HepG2 (cell line): Measurements from ENCODE around the gene CCDC120. TPM values are rescaled to one million over a fixed set of nuclear protein-coding genes. Genes with fewer than 3 reads are reported as not detected.

Source experiments
- CC2D1A ChIP-seq: sonication (generic); formaldehyde crosslinking; IDR thresholded peaks from 2 replicates; pipeline ENCODE4 v1.8.1; 2023; ENCODE audit warnings: mild to moderate bottlenecking, missing genetic modification reagents
- EED ChIP-seq: sonication (generic); formaldehyde crosslinking; IDR thresholded peaks from 2 replicates; pipeline ENCODE4 v1.5.0; 2020; ENCODE audit warnings: mild to moderate bottlenecking, missing genetic modification reagents
- ELF3 ChIP-seq: IDR thresholded peaks from 2 replicates; pipeline ENCODE4 v1.6.1; 2016; ENCODE audit warnings: missing genetic modification reagents, missing compliant biosample characterization
- HIVEP1 ChIP-seq: sonication (generic); formaldehyde crosslinking; IDR thresholded peaks from 2 replicates; pipeline ENCODE4 v1.4.0; 2020; ENCODE audit warnings: mild to moderate bottlenecking, missing genetic modification reagents
- KDM1A ChIP-seq: IDR thresholded peaks from 2 replicates; pipeline ENCODE4 v1.6.1; 2016; ENCODE audit warnings: missing compliant biosample characterization
- KDM2A ChIP-seq: sonication (generic); formaldehyde crosslinking; IDR thresholded peaks from 2 replicates; pipeline ENCODE4 v1.4.0; 2020; ENCODE audit warnings: low read depth, missing genetic modification reagents, borderline replicate concordance
- KLF13 ChIP-seq: sonication (generic); formaldehyde crosslinking; IDR thresholded peaks from 2 replicates; pipeline ENCODE4 v1.4.0; 2020; ENCODE audit warnings: mild to moderate bottlenecking, missing genetic modification reagents
- NFE2L1 ChIP-seq: sonication (generic); formaldehyde crosslinking; IDR thresholded peaks from 2 replicates; pipeline ENCODE4 v1.4.0; 2020; ENCODE audit warnings: missing genetic modification reagents, mild to moderate bottlenecking, borderline replicate concordance
- PHF8 ChIP-seq: sonication (generic); formaldehyde crosslinking; IDR thresholded peaks from 2 replicates; pipeline ENCODE4 v1.5.0; 2020; ENCODE audit warnings: missing genetic modification reagents
- POGZ ChIP-seq: sonication (generic); formaldehyde crosslinking; IDR thresholded peaks from 2 replicates; pipeline ENCODE4 v1.4.0; 2020; ENCODE audit warnings: mild to moderate bottlenecking, missing genetic modification reagents
- REXO4 ChIP-seq: sonication (generic); formaldehyde crosslinking; IDR thresholded peaks from 2 replicates; pipeline ENCODE4 v1.8.0; 2022; ENCODE audit warnings: missing genetic modification reagents, mild to moderate bottlenecking, borderline replicate concordance
- SALL1 ChIP-seq: sonication (generic); formaldehyde crosslinking; IDR thresholded peaks from 2 replicates; pipeline ENCODE4 v1.8.0; 2022; ENCODE audit warnings: mild to moderate bottlenecking, missing genetic modification reagents
- SIX1 ChIP-seq: sonication (generic); formaldehyde crosslinking; IDR thresholded peaks from 2 replicates; pipeline ENCODE4 v1.4.0; 2020; ENCODE audit warnings: missing genetic modification reagents, borderline replicate concordance
- SIX4 ChIP-seq: sonication (generic); formaldehyde crosslinking; IDR thresholded peaks from 2 replicates; pipeline ENCODE4 v1.4.0; 2020; ENCODE audit warnings: missing genetic modification reagents
- SRY ChIP-seq: sonication (generic); formaldehyde crosslinking; IDR thresholded peaks from 2 replicates; pipeline ENCODE4 v1.8.0; 2022; ENCODE audit warnings: mild to moderate bottlenecking, missing genetic modification reagents
- STAT5B ChIP-seq: sonication (generic); formaldehyde crosslinking; IDR thresholded peaks from 2 replicates; pipeline ENCODE4 v1.4.0; 2020; ENCODE audit warnings: missing genetic modification reagents
- TGIF2 ChIP-seq: IDR thresholded peaks from 2 replicates; pipeline ENCODE4 v1.6.1; 2016; ENCODE audit warnings: control low read depth, missing compliant biosample characterization
- THYN1 ChIP-seq: sonication (generic); formaldehyde crosslinking; IDR thresholded peaks from 2 replicates; pipeline ENCODE4 v1.8.1; 2023; ENCODE audit warnings: low read depth, mild to moderate bottlenecking, moderate library complexity, missing genetic modification reagents, borderline replicate concordance
- ZNF562 ChIP-seq: sonication (generic); formaldehyde crosslinking; IDR thresholded peaks from 2 replicates; pipeline ENCODE4 v1.8.0; 2022; ENCODE audit warnings: missing genetic modification reagents, borderline replicate concordance
- ZNF563 ChIP-seq: sonication (generic); formaldehyde crosslinking; IDR thresholded peaks from 2 replicates; pipeline ENCODE4 v1.8.0; 2022; ENCODE audit warnings: mild to moderate bottlenecking, moderate library complexity, missing genetic modification reagents
- ZNF652 ChIP-seq: IDR thresholded peaks from 2 replicates; pipeline ENCODE4 v1.6.1; 2016; ENCODE audit warnings: low read depth, borderline replicate concordance
- polyA plus RNA-seq, 8 experiments: library from polyadenylated mRNA; depleted of rRNA in 3 of 8; stranded (reverse) in 7 of 8; unstranded in 1 of 8; fragments of >200 nt; fragmentation: Illumina TruSeq in 4 of 8; extraction: Trizol in 4 of 8; gene quantifications; 2 replicates each; pipeline versions ENCODE4 v1.2.1 to v1.2.3, GENCODE V29; 2011 to 2016; ENCODE audit warnings: low read depth in 4 of 8, missing spikeins in 1 of 8, mixed read lengths in 1 of 8; ENCODE audit not compliant: insufficient read depth in 1 of 8
- total RNA-seq, 5 experiments: library from RNA; depleted of rRNA; stranded (reverse); fragments of >200 nt; fragmentation: Illumina TruSeq; extraction: Trizol; gene quantifications; 2 replicates each; pipeline ENCODE4 v1.2.3, GENCODE V29; 2016; ENCODE audit warnings: low read depth in 1 of 5
- TF ChIP-seq, protein P1 (sequence below): sonication (generic); formaldehyde crosslinking; IDR thresholded peaks from 2 replicates; pipeline ENCODE4 v1.5.1; 2020; ENCODE audit warnings: mild to moderate bottlenecking, missing genetic modification reagents, borderline replicate concordance
- TF ChIP-seq, protein P2 (sequence below): sonication (generic); formaldehyde crosslinking; IDR thresholded peaks from 2 replicates; pipeline ENCODE4 v1.4.0; 2020; ENCODE audit warnings: mild to moderate bottlenecking, missing genetic modification reagents
- TF ChIP-seq, protein P3 (sequence below): sonication (generic); formaldehyde crosslinking; IDR thresholded peaks from 2 replicates; pipeline ENCODE4 v1.8.0; 2022; ENCODE audit warnings: mild to moderate bottlenecking, missing genetic modification reagents; ENCODE audit not compliant: insufficient replicate concordance
- TF ChIP-seq, protein P4 (sequence below): sonication (generic); formaldehyde crosslinking; IDR thresholded peaks from 2 replicates; pipeline ENCODE4 v1.4.0; 2020; ENCODE audit warnings: missing genetic modification reagents, low read depth, mild to moderate bottlenecking, borderline replicate concordance

The CCDC120 gene
- total and polyA plus RNA-seq, 2 of the 13 experiments (the other 11 are each of a cell fraction or from before 2014, with no cell fraction given), result 0.89 to 3.2 TPM

DNA sequence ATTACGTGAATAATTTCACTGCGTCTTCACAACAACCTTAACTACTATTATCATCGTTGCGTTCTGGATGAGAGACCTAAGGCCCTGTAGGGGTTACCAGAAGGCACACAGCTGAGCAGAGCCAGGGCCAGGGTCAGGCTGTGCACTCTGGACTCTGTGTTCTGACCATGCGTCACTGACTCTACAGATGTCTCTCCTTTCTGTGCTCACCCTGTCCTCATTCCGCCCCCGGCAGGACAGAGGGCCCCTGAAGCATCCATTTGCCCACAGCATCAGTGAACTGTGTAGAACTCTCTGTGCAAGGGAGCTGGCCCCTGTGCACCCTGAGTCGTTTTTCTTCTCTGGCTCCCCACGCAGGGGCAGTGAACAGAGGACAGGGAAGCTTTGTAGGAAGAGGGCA lies 43.4 kb downstream of the CCDC120 start (continued):
- TF ChIP-seq SIX1 (CRISPR knock-in tag) (no peak), ZNF562 (no peak), ZNF652 (CRISPR knock-in tag) (peak; percentile 41; the same call in 1 of the 2 replicates), SRY (CRISPR knock-in tag) (no peak), THYN1 (CRISPR knock-in tag) (no peak), CC2D1A (CRISPR knock-in tag) (no peak), KDM1A (no peak), HIVEP1 (CRISPR knock-in tag) (no peak), EED (CRISPR knock-in tag) (no peak), POGZ (CRISPR knock-in tag) (no peak), STAT5B (CRISPR knock-in tag) (no peak), SALL1 (CRISPR knock-in tag) (peak; percentile 38; the same call in 1 of the 2 replicates), REXO4 (CRISPR knock-in tag) (no peak), ZNF563 (no peak), NFE2L1 (CRISPR knock-in tag) (no peak), PHF8 (CRISPR knock-in tag) (no peak), ELF3 (CRISPR knock-in tag) (no peak), KDM2A (CRISPR knock-in tag) (no peak), TGIF2 (CRISPR knock-in tag) (no peak), KLF13 (CRISPR knock-in tag) (no peak), SIX4 (CRISPR knock-in tag) (no peak)
- TF ChIP-seq, protein P1, sequence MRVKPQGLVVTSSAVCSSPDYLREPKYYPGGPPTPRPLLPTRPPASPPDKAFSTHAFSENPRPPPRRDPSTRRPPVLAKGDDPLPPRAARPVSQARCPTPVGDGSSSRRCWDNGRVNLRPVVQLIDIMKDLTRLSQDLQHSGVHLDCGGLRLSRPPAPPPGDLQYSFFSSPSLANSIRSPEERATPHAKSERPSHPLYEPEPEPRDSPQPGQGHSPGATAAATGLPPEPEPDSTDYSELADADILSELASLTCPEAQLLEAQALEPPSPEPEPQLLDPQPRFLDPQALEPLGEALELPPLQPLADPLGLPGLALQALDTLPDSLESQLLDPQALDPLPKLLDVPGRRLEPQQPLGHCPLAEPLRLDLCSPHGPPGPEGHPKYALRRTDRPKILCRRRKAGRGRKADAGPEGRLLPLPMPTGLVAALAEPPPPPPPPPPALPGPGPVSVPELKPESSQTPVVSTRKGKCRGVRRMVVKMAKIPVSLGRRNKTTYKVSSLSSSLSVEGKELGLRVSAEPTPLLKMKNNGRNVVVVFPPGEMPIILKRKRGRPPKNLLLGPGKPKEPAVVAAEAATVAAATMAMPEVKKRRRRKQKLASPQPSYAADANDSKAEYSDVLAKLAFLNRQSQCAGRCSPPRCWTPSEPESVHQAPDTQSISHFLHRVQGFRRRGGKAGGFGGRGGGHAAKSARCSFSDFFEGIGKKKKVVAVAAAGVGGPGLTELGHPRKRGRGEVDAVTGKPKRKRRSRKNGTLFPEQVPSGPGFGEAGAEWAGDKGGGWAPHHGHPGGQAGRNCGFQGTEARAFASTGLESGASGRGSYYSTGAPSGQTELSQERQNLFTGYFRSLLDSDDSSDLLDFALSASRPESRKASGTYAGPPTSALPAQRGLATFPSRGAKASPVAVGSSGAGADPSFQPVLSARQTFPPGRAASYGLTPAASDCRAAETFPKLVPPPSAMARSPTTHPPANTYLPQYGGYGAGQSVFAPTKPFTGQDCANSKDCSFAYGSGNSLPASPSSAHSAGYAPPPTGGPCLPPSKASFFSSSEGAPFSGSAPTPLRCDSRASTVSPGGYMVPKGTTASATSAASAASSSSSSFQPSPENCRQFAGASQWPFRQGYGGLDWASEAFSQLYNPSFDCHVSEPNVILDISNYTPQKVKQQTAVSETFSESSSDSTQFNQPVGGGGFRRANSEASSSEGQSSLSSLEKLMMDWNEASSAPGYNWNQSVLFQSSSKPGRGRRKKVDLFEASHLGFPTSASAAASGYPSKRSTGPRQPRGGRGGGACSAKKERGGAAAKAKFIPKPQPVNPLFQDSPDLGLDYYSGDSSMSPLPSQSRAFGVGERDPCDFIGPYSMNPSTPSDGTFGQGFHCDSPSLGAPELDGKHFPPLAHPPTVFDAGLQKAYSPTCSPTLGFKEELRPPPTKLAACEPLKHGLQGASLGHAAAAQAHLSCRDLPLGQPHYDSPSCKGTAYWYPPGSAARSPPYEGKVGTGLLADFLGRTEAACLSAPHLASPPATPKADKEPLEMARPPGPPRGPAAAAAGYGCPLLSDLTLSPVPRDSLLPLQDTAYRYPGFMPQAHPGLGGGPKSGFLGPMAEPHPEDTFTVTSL (CRISPR knock-in tag), result no peak
- TF ChIP-seq, protein P2, sequence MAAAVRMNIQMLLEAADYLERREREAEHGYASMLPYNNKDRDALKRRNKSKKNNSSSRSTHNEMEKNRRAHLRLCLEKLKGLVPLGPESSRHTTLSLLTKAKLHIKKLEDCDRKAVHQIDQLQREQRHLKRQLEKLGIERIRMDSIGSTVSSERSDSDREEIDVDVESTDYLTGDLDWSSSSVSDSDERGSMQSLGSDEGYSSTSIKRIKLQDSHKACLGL (CRISPR knock-in tag), result no peak
- TF ChIP-seq, protein P3, sequence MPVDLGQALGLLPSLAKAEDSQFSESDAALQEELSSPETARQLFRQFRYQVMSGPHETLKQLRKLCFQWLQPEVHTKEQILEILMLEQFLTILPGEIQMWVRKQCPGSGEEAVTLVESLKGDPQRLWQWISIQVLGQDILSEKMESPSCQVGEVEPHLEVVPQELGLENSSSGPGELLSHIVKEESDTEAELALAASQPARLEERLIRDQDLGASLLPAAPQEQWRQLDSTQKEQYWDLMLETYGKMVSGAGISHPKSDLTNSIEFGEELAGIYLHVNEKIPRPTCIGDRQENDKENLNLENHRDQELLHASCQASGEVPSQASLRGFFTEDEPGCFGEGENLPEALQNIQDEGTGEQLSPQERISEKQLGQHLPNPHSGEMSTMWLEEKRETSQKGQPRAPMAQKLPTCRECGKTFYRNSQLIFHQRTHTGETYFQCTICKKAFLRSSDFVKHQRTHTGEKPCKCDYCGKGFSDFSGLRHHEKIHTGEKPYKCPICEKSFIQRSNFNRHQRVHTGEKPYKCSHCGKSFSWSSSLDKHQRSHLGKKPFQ (CRISPR knock-in tag), result no peak
- TF ChIP-seq, protein P4, sequence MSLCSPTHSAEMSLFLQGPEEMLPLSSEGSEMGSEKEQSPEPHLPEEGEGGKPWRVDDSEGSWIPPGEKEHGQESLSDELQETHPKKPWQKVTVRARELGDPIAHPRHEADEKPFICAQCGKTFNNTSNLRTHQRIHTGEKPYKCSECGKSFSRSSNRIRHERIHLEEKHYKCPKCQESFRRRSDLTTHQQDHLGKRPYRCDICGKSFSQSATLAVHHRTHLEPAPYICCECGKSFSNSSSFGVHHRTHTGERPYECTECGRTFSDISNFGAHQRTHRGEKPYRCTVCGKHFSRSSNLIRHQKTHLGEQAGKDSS (CRISPR knock-in tag), result no peak
